HepG2 (cell line): ENCODE results near the gene ATP6V1G2. TPM values are rescaled to one million over a fixed set of nuclear protein-coding genes. Genes with fewer than 3 reads are reported as not detected.
A peak's percentile ranks its signal among the peaks of the same experiment; 100 is the strongest.

Experiments
- E2F1 ChIP-seq: sonication (generic); formaldehyde crosslinking; IDR thresholded peaks from 2 replicates; pipeline ENCODE4 v1.5.0; 2020; ENCODE audit warnings: missing genetic modification reagents
- E2F2 ChIP-seq: sonication (generic); formaldehyde crosslinking; IDR thresholded peaks from 2 replicates; pipeline ENCODE4 v1.4.0; 2020; ENCODE audit warnings: missing genetic modification reagents, borderline replicate concordance
- KDM3A ChIP-seq: IDR thresholded peaks from 2 replicates; pipeline ENCODE4 v1.6.1; 2018; ENCODE audit warnings: low read depth, missing compliant biosample characterization
- REXO4 ChIP-seq: sonication (generic); formaldehyde crosslinking; IDR thresholded peaks from 2 replicates; pipeline ENCODE4 v1.8.0; 2022; ENCODE audit warnings: missing genetic modification reagents, mild to moderate bottlenecking, borderline replicate concordance
- SNRNP70 ChIP-seq: fragments of 200-400 bp; formaldehyde crosslinking; IDR thresholded peaks from 2 replicates; pipeline ENCODE4 v1.6.1; 2017; ENCODE audit warnings: mild to moderate bottlenecking, low read depth, low read length, moderate library complexity
- TBL1XR1 ChIP-seq: fragments of 150-350 bp; IDR thresholded peaks from 2 replicates; pipeline ENCODE4 v1.6.1; 2014; ENCODE audit warnings: borderline replicate concordance, low read length; ENCODE audit not compliant: partially characterized antibody
- TRIM22 ChIP-seq: fragments of 450-650 bp; IDR thresholded peaks from 2 replicates; pipeline ENCODE4 v1.6.1; 2017
- ZBTB42 ChIP-seq: sonication (generic); formaldehyde crosslinking; IDR thresholded peaks from 2 replicates; pipeline ENCODE4 v1.5.0; 2020; ENCODE audit warnings: mild to moderate bottlenecking, missing genetic modification reagents
- ZFP36 ChIP-seq: fragments of 150-350 bp; IDR thresholded peaks from 2 replicates; pipeline ENCODE4 v1.6.1; 2018; ENCODE audit warnings: borderline replicate concordance, low read length, low read depth; ENCODE audit not compliant: partially characterized antibody
- ZFY ChIP-seq: sonication (generic); formaldehyde crosslinking; IDR thresholded peaks from 2 replicates; pipeline ENCODE4 v1.4.0; 2020; ENCODE audit warnings: missing genetic modification reagents
- ZNF550 ChIP-seq: sonication (generic); formaldehyde crosslinking; IDR thresholded peaks from 2 replicates; pipeline ENCODE4 v1.4.0; 2020; ENCODE audit warnings: mild to moderate bottlenecking, missing genetic modification reagents, borderline replicate concordance
- ZNF562 ChIP-seq: sonication (generic); formaldehyde crosslinking; IDR thresholded peaks from 2 replicates; pipeline ENCODE4 v1.8.0; 2022; ENCODE audit warnings: missing genetic modification reagents, borderline replicate concordance
- ZNF747 ChIP-seq: sonication (generic); formaldehyde crosslinking; IDR thresholded peaks from 2 replicates; pipeline ENCODE4 v1.8.1; 2023; ENCODE audit warnings: missing genetic modification reagents, mild to moderate bottlenecking, borderline replicate concordance
- ZNF770 ChIP-seq: sonication (generic); formaldehyde crosslinking; IDR thresholded peaks from 2 replicates; pipeline ENCODE4 v1.5.0; 2020; ENCODE audit warnings: mild to moderate bottlenecking, missing genetic modification reagents
- ZNF773 ChIP-seq: sonication (generic); formaldehyde crosslinking; IDR thresholded peaks from 2 replicates; pipeline ENCODE4 v1.4.0; 2020; ENCODE audit warnings: missing genetic modification reagents, borderline replicate concordance
- ZSCAN12 ChIP-seq: sonication (generic); formaldehyde crosslinking; IDR thresholded peaks from 2 replicates; pipeline ENCODE4 v1.9.0; 2021; ENCODE audit warnings: mild to moderate bottlenecking, missing genetic modification reagents
- polyA plus RNA-seq, 8 experiments: library from polyadenylated mRNA; depleted of rRNA in 3 of 8; stranded (reverse) in 7 of 8; unstranded in 1 of 8; fragments of >200 nt; fragmentation: Illumina TruSeq in 4 of 8; extraction: Trizol in 4 of 8; gene quantifications; 2 replicates each; pipeline versions ENCODE4 v1.2.1 to v1.2.3, GENCODE V29; 2011 to 2016; ENCODE audit warnings: low read depth in 4 of 8, missing spikeins in 1 of 8, mixed read lengths in 1 of 8; ENCODE audit not compliant: insufficient read depth in 1 of 8
- total RNA-seq, 5 experiments: library from RNA; depleted of rRNA; stranded (reverse); fragments of >200 nt; fragmentation: Illumina TruSeq; extraction: Trizol; gene quantifications; 2 replicates each; pipeline ENCODE4 v1.2.3, GENCODE V29; 2016; ENCODE audit warnings: low read depth in 1 of 5

ATP6V1G2 gene
- total and polyA plus RNA-seq, 2 of the 13 experiments (the other 11 are each of a cell fraction or from before 2014, with no cell fraction given) = 0.27 to 0.83 TPM

- no peak for TF ChIP-seq ZNF770 (CRISPR knock-in tag)
- TF ChIP-seq SNRNP70 = no peak
- peak; percentile 99 for TF ChIP-seq ZFY (CRISPR knock-in tag)
- TF ChIP-seq ZBTB42 (CRISPR knock-in tag) = no peak
- no peak for TF ChIP-seq ZFP36
- TF ChIP-seq REXO4 (CRISPR knock-in tag) = no peak
- TF ChIP-seq E2F1 (CRISPR knock-in tag) = peak; percentile 98
- peak; percentile 50 for TF ChIP-seq TBL1XR1
- TF ChIP-seq ZNF747 = peak; percentile 76
- 0 out of 2 replicates have a peak, but pooled peaks have one; percentile 28 for TF ChIP-seq KDM3A (CRISPR knock-in tag)
- TF ChIP-seq TRIM22 = no peak
- TF ChIP-seq E2F2 = peak; percentile 98; the same call in 1 of the 2 replicates
- TF ChIP-seq ZSCAN12 (CRISPR knock-in tag) = 0 out of 2 replicates have a peak, but pooled peaks have one; percentile 57
- no peak for TF ChIP-seq ZNF562
- TF ChIP-seq ZNF550 = no peak
- TF ChIP-seq ZNF773 (CRISPR knock-in tag) = peak; percentile 64; the same call in 1 of the 2 replicates
These were observed 4.5 kb downstream of the ATP6V1G2 start, which contains the start of gene DDX39B (continued) for GRCh38 chr6:31541658-31542521.
